ENCODE data around the gene SEH1L.

DNA sequence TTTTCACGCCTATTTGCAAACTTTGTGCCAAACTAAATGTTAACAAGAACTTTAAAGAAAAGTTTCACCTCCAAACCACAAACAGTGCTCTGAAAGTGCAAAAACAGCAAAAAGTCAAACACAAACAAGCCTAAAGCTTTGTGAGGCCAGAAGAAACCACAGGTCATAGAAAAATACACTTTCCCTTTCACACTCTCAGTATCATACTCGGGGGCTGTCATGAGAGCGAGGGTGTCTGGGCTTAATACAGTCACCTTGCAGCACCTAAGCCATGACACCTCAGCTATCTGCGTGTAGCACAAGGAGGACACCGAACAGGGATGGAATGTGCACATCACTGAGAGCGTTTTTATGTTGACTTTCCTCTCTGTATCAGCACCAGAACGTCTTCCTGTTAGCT, 26.6 kb upstream of the SEH1L start:
- no peak for TF ChIP-seq EZH2 (IDR thresholded peaks at IDR 0.05; ENCODE audit: borderline replicate concordance, low read length)
- TF ChIP-seq, protein P1, sequence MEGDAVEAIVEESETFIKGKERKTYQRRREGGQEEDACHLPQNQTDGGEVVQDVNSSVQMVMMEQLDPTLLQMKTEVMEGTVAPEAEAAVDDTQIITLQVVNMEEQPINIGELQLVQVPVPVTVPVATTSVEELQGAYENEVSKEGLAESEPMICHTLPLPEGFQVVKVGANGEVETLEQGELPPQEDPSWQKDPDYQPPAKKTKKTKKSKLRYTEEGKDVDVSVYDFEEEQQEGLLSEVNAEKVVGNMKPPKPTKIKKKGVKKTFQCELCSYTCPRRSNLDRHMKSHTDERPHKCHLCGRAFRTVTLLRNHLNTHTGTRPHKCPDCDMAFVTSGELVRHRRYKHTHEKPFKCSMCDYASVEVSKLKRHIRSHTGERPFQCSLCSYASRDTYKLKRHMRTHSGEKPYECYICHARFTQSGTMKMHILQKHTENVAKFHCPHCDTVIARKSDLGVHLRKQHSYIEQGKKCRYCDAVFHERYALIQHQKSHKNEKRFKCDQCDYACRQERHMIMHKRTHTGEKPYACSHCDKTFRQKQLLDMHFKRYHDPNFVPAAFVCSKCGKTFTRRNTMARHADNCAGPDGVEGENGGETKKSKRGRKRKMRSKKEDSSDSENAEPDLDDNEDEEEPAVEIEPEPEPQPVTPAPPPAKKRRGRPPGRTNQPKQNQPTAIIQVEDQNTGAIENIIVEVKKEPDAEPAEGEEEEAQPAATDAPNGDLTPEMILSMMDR (conservative IDR thresholded peaks at IDR 0.05 in 1 of 2, IDR thresholded peaks at IDR 0.05 in 1 of 2; ENCODE audit: extremely low read depth in 1 of 2, insufficient read depth in 1 of 2, low read depth in 1 of 2, low read length in 2 of 2), result no peak

All from mammary epithelial cell (primary cell).